HG03521 (cell line): ENCODE data around the gene MEX3C.

Experiments
- ATAC-seq: cut with Tn5 transposase; IDR thresholded peaks from one replicate; pipeline ENCODE4 v1.9.1; 2021; ENCODE audit warnings: mild to moderate bottlenecking, moderate library complexity; ENCODE audit not compliant: unreplicated experiment

MEX3C gene

GRCh38 chr18:51192026-51192425 lies 5.5 kb downstream of the MEX3C start:
- no peak for ATAC-seq

- ATAC-seq, result no peak
These were observed 6.3 kb downstream of the MEX3C start for GRCh38 chr18:51191128-51191717.

- ATAC-seq, result no peak
These were observed 7.5 kb downstream of the MEX3C start for GRCh38 chr18:51190000-51190399.

- no peak for ATAC-seq
These were observed 9.3 kb downstream of the MEX3C start for GRCh38 chr18:51188024-51188701.

GRCh38 chr18:51185075-51185474 lies 12.4 kb downstream of the MEX3C start:
- ATAC-seq, result no peak

- no peak for ATAC-seq
These were observed 13.4 kb downstream of the MEX3C start for GRCh38 chr18:51184091-51184457.

- no peak for ATAC-seq
These were observed 13.9 kb downstream of the MEX3C start for GRCh38 chr18:51183372-51184090.

- no peak for ATAC-seq
These were observed 14.7 kb downstream of the MEX3C start for GRCh38 chr18:51182824-51183223.

- ATAC-seq, result no peak
These were observed 25.7 kb downstream of the MEX3C start for GRCh38 chr18:51171625-51172259.

- ATAC-seq, result no peak
These were observed 26.3 kb downstream of the MEX3C start for GRCh38 chr18:51171223-51171622.

- ATAC-seq, result no peak
These were observed 26.8 kb downstream of the MEX3C start for GRCh38 chr18:51170664-51171063.

GRCh38 chr18:51169731-51170130 lies 27.8 kb downstream of the MEX3C start:
- ATAC-seq, result no peak

- no peak for ATAC-seq
These were observed 28.4 kb downstream of the MEX3C start for GRCh38 chr18:51168960-51169662.

- ATAC-seq, result no peak
These were observed 29.3 kb downstream of the MEX3C start for GRCh38 chr18:51168026-51168742.

GRCh38 chr18:51165296-51165695 lies 32.2 kb downstream of the MEX3C start:
- no peak for ATAC-seq

- ATAC-seq, result no peak
These were observed 32.7 kb downstream of the MEX3C start for GRCh38 chr18:51164761-51165281.

- no peak for ATAC-seq
These were observed 33.1 kb downstream of the MEX3C start for GRCh38 chr18:51164342-51164741.

GRCh38 chr18:51163543-51163942 lies 33.9 kb downstream of the MEX3C start:
- no peak for ATAC-seq

GRCh38 chr18:51162617-51163016 lies 34.9 kb downstream of the MEX3C start:
- no peak for ATAC-seq

GRCh38 chr18:51160646-51161045 lies 36.8 kb downstream of the MEX3C start:
- ATAC-seq, result no peak
